ENCODE results near the gene JAKMIP3. TPM values are rescaled to one million over a fixed set of nuclear protein-coding genes. Genes with fewer than 3 reads are reported as not detected.

JAKMIP3 gene
- total and polyA plus RNA-seq, 10 of the 15 experiments (the other 5 are each of a cell fraction or from before 2014, with no cell fraction given) = 0.01 TPM; not detected in 7

GRCh38 chr10:132043861-132044695 is 21.7 kb upstream of the JAKMIP3 start (continued):
- TF ChIP-seq BCLAF1 (IDR thresholded peaks at IDR 0.05) = no peak
- no peak for TF ChIP-seq PKNOX1 (IDR thresholded peaks at IDR 0.05)
- TF ChIP-seq USF2 (IDR thresholded peaks at IDR 0.05; ENCODE audit: borderline replicate concordance, low read depth, low read length) = no peak
- no peak for TF ChIP-seq RCOR1 (conservative IDR thresholded peaks at IDR 0.05; ENCODE audit: low read depth, low read length)
- no peak for TF ChIP-seq WRNIP1 (IDR thresholded peaks at IDR 0.05; ENCODE audit: borderline replicate concordance, low read depth, low read length)

- CTCF ChIA-PET = no interaction called here
- 60% methylated on average over 15 of the region's 18 CpGs for WGBS (ENCODE audit: insufficient coverage, insufficient replicate concordance, low lambda C conversion rate, missing lambda C conversion rate)
- no peaks in the 10 kb centered on the region for H3K79me2 ChIP-seq (ENCODE audit: control insufficient read depth, insufficient read depth, low read length)
- H4K20me1 ChIP-seq (ENCODE audit: control insufficient read depth, insufficient read depth) = no peaks in the 10 kb centered on the region
- intact Hi-C loops (cut with micrococcal nuclease; ENCODE audit: unreplicated experiment) = no loop called here
- no peaks in the 10 kb centered on the region for H3K27me3 ChIP-seq (replicated peaks in 1 of 2; ENCODE audit: control insufficient read depth in 2 of 2, insufficient read depth in 2 of 2, low read length in 1 of 2)
- RAD21 ChIA-PET (ENCODE audit: unreplicated experiment) = no interaction called here
- no peak for ATAC-seq
- no peak overlapping the region for H2AFZ ChIP-seq (ENCODE audit: control insufficient read depth, low read depth, low read length)
- POLR2A ChIA-PET = no interaction called here
- no peak overlapping the region for H3K27ac ChIP-seq (ENCODE audit: control insufficient read depth, insufficient read depth)
- no peak overlapping the region for H3K4me2 ChIP-seq (ENCODE audit: control insufficient read depth, insufficient read depth)
- no peaks in the 10 kb centered on the region for H3K36me3 ChIP-seq (ENCODE audit: control insufficient read depth in 2 of 2, insufficient read depth in 2 of 2, low read length in 1 of 2)
- FAIRE-seq = no peak
- H3K9ac ChIP-seq (ENCODE audit: control insufficient read depth, insufficient read depth, low read length) = no peak overlapping the region
- BruUV-seq (replicated peaks) = no TSS peak
- no peak overlapping the region for H3K4me3 ChIP-seq
- in situ Hi-C loops (cut with MboI) = no loop called here
- DNase-seq (ENCODE audit: low read depth, low spot score) = no peak
- SMC1A ChIA-PET (ENCODE audit: uncharacterized antibody, unreplicated experiment) = no interaction called here
- H3K4me1 ChIP-seq (ENCODE audit: control insufficient read depth, insufficient read depth, low read length) = no peaks in the 10 kb centered on the region
- H3K9me3 ChIP-seq (replicated peaks; ENCODE audit: control insufficient read depth, insufficient read depth, low read length) = no peaks in the 10 kb centered on the region
- TF ChIP-seq EP300 (IDR thresholded peaks at IDR 0.05; ENCODE audit: borderline replicate concordance in 1 of 2, control insufficient read depth in 1 of 2, low read depth in 2 of 2, low read length in 2 of 2) = no peak
- TF ChIP-seq MEF2A (IDR thresholded peaks at IDR 0.05; ENCODE audit: insufficient read depth, low read depth, low read length) = no peak
- no peak for TF ChIP-seq POU2F2 (IDR thresholded peaks at IDR 0.05; ENCODE audit: borderline replicate concordance, low read depth, low read length)
- no peak for TF ChIP-seq MYC (IDR thresholded peaks at IDR 0.05; ENCODE audit: insufficient read depth, insufficient read length, insufficient replicate concordance, low read length, severe bottlenecking)
- TF ChIP-seq RBBP5 (conservative IDR thresholded peaks at IDR 0.05) = no peak
- TF ChIP-seq SP1 (IDR thresholded peaks at IDR 0.05; ENCODE audit: low read depth, low read length) = no peak
- TF ChIP-seq SREBF1 (IDR thresholded peaks at IDR 0.05; ENCODE audit: low read length) = no peak
- no peak for TF ChIP-seq RCOR1 (conservative IDR thresholded peaks at IDR 0.05; ENCODE audit: low read depth, low read length)
- no peak for TF ChIP-seq MLLT1 (IDR thresholded peaks at IDR 0.05)
- TF ChIP-seq JUNB (IDR thresholded peaks at IDR 0.05) = no peak
- no peak for TF ChIP-seq CBX3 (IDR thresholded peaks at IDR 0.05; ENCODE audit: borderline replicate concordance, low read depth)
- no peak for TF ChIP-seq BHLHE40 (IDR thresholded peaks at IDR 0.05; ENCODE audit: borderline replicate concordance in 1 of 2, low read depth in 2 of 2, low read length in 1 of 2)
Measured at GRCh38 chr10:132044803-132045202, 20.9 kb upstream of the JAKMIP3 start.

All from GM12878 (cell line).